ENCODE measurements around the gene APOL5.

APOL5 gene

DNA sequence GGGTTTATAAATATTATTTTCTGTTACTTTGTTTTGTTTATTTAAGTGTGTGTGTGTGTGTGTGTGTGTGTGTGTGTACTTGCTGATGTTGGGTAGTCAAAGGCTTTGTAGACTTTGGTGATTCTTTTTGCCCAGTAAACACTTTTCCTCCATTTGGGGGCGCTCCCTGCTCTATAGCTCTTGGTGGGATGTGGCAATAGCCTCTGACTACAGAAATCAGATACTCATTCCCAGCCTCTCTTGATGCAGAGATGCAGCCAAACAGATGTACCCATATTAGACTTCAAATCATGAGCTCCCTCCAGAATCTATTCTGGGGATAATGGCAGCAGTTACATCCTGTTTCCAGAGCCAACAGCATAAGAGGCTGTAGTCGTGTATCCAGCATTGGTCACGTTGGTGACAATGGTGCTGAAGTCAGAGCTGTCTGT is 33.4 kb upstream of the APOL5 start:
- TF ChIP-seq CTCF (IDR thresholded peaks at IDR 0.05; ENCODE audit: low read depth, low read length, missing control alignments): peak; percentile 19
- H3K4me3 ChIP-seq (ENCODE audit: low read depth, low read length): no peak overlapping the region
- DNase-seq (ENCODE audit: low read depth): no peak

DNA sequence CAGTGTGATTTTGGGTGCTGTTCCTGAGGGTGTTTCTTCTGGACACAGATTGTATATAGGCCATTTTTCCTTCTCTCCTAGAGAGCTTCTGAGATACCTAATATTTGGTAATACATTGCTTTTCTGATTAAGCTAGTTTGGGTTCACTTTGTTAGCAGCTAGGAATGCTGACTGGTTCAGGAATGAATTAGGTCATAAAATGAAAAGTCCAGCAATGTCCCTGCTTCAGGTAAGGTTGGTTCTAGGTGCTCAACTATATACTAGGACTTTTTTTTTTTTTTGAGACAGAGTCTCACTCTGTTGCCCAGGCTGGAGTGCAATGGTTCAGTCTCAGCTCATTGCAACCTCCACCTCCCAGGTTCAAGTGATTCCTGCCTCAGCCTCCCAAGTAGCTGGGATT is 32.9 kb upstream of the APOL5 start:
- DNase-seq (ENCODE audit: low read depth): no peak
- no peak for TF ChIP-seq CTCF (IDR thresholded peaks at IDR 0.05; ENCODE audit: low read depth, low read length, missing control alignments)
- no peak overlapping the region for H3K4me3 ChIP-seq (ENCODE audit: low read depth, low read length)

DNA sequence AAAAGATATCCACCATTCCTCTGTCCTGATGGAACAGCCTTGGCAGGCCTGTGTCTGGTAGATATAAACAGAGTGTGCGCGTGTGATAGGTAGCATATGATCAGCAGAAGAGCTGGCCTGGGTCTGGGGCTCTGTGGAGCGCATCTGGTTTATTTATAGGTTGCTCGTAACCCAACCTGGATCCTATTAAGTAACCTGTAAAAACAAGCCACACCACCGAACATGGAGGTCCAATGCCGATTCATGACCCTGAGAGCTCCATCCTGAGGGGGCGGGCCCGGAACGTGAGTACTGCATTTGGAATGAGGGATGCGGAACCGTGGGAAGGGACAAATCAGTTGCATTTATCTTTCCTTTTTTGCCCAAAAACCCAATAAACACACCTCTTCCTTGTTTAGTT is 31.9 kb upstream of the APOL5 start:
- no peak for TF ChIP-seq CTCF (IDR thresholded peaks at IDR 0.05; ENCODE audit: low read depth, low read length, missing control alignments)
- no peak overlapping the region for H3K4me3 ChIP-seq (ENCODE audit: low read depth, low read length)
- DNase-seq (ENCODE audit: low read depth): no peak

DNA sequence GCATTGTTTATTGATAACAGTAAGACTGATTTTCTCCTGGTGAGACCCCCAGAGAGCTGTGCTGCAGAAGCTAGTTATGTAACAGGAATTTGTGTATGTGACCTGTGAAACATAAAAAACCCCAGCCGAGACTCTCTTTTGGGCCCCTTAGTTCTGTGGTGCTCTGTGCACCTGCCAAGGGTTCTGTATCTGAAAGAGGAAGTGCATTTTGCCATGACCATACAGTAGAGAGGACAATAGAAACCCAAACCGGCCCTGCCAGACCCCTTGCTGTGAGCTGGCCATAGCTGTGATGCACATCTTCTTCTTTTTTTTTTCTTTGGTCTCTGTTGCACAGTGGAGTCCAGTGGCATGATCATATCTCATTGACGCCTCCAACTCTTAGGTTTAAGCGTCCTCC is 31.4 kb upstream of the APOL5 start:
- TF ChIP-seq CTCF (IDR thresholded peaks at IDR 0.05; ENCODE audit: low read depth, low read length, missing control alignments): no peak
- no peak overlapping the region for H3K4me3 ChIP-seq (ENCODE audit: low read depth, low read length)
- DNase-seq (ENCODE audit: low read depth): no peak

GRCh38 chr22:35687461-35687860 is 30.2 kb upstream of the APOL5 start:
- no peak for TF ChIP-seq CTCF (IDR thresholded peaks at IDR 0.05; ENCODE audit: low read depth, low read length, missing control alignments)
- H3K4me3 ChIP-seq (ENCODE audit: low read depth, low read length): no peak overlapping the region
- no peak for DNase-seq (ENCODE audit: low read depth)

GRCh38 chr22:35688913-35689675 is 28.6 kb upstream of the APOL5 start:
- no peak for TF ChIP-seq CTCF (IDR thresholded peaks at IDR 0.05; ENCODE audit: low read depth, low read length, missing control alignments)
- no peak for DNase-seq (ENCODE audit: low read depth)

DNA sequence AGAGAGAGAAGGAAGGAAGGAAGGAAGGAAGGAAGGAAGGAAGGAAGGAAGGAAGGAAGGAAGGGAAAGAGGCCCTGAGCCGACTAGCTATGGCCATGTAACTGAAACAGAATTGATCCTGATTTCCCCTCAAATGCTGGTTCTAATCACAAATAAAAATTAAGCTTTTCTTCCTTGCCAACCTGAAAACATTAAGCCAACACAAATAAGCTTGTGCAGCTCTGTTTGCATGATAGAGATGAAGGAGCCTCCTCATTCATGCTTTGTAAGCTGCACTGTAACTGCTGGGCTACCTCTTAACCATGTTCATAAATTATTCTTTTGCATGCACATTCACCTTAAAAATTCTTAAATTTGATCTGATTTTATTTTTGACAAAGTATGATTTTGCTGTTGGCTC is 27.7 kb upstream of the APOL5 start:
- no peak for DNase-seq (ENCODE audit: low read depth)
- TF ChIP-seq CTCF (IDR thresholded peaks at IDR 0.05; ENCODE audit: low read depth, low read length, missing control alignments): no peak
- H3K4me3 ChIP-seq (ENCODE audit: low read depth, low read length): no peak overlapping the region

More at GRCh38 chr22:35688913-35689675, 28.6 kb upstream of the APOL5 start:
- H3K4me3 ChIP-seq (ENCODE audit: low read depth, low read length): no peak overlapping the region

Data from GM12864 (cell line).